Body of pancreas (tissue), 4 donors: Measurements from ENCODE around the gene PCYOX1L.

ENCODE experiments used
- POLR2A ChIP-seq, 3 donors: fragments of 450-650 bp; IDR thresholded peaks; one replicate each; pipeline ENCODE4 v1.6.1; 2016; ENCODE audit warnings: antibody characterized with exemption in 3 of 3, mild to moderate bottlenecking in 2 of 3
- TF ChIP-seq, protein P1 (sequence below), 7 experiments: fragments of 450-650 bp in 4 of 7; fragments of 200-600 bp in 3 of 7; sonication (generic) in 3 of 7; IDR thresholded peaks; one replicate each; pipeline ENCODE4 v1.5.1; 2016 to 2019; ENCODE audit warnings: antibody characterized with exemption in 7 of 7

DNA sequence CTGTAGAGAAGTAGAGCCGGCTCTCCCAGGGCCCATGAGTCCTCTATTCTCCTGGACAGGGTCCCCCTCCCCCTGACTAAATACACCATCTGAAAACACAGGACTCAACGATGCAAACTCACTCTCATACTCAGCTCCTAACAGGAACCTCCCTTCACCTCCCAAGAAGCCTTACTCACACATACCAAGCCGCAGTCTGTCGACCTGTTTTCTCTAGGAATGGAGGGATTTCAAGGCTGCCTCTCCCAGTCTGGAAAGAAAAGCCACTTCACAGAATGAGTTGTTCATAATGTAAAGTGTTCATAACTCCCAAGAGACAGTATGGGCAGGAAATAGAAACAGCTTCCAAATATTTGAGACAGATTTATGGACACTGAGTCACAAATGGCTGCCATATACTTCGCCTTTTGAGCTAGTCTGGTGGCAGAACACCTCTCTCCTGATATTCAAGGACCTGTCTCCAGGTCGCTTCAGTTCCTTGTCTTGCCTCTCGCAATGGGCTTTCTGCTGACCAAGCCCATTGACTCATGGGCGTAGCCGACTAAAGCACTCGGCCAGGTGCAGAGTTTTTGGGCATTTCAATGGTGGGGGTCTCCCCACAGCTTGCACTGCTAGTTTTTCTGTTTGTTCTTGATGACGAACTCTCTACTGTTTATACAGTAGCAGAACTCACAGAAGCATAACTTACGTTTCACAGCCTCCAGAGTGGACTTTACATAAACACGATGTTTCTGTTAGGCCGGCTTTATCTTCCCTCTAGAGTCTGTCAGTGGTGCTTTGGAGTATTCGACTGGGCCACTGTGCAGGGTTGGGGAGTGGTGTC is 46.3 kb downstream of the PCYOX1L start:
- TF ChIP-seq, protein P1, sequence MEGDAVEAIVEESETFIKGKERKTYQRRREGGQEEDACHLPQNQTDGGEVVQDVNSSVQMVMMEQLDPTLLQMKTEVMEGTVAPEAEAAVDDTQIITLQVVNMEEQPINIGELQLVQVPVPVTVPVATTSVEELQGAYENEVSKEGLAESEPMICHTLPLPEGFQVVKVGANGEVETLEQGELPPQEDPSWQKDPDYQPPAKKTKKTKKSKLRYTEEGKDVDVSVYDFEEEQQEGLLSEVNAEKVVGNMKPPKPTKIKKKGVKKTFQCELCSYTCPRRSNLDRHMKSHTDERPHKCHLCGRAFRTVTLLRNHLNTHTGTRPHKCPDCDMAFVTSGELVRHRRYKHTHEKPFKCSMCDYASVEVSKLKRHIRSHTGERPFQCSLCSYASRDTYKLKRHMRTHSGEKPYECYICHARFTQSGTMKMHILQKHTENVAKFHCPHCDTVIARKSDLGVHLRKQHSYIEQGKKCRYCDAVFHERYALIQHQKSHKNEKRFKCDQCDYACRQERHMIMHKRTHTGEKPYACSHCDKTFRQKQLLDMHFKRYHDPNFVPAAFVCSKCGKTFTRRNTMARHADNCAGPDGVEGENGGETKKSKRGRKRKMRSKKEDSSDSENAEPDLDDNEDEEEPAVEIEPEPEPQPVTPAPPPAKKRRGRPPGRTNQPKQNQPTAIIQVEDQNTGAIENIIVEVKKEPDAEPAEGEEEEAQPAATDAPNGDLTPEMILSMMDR (IDR thresholded peaks at IDR 0.05) = no peak
- no peak for TF ChIP-seq POLR2A (IDR thresholded peaks at IDR 0.05)
